ENCODE measurements around the gene AMN. TPM values are rescaled to one million over a fixed set of nuclear protein-coding genes. Genes with fewer than 3 reads are reported as not detected.

AMN gene
- total RNA-seq, 2 experiments from 2014 or later: 2.6 to 2.8 TPM

GRCh38 chr14:102973706-102974285, 51.3 kb downstream of the AMN start:
- no peak overlapping the region for H3K27ac ChIP-seq (ENCODE audit: low read depth in 1 of 2, low read length in 2 of 2)
- intact Hi-C loops (cut with DNase I, micrococcal nuclease): no loop called here
- ChIA-PET POLR2A (no interaction called here), CTCF (no interaction called here)
- no peaks in the 10 kb centered on the region for H3K4me1 ChIP-seq (ENCODE audit: insufficient read depth, low read length)
- no peaks in the 10 kb centered on the region for H3K4me1 Mint-ChIP-seq (ENCODE audit: low read depth)
- H3K9me3 ChIP-seq (ENCODE audit: control insufficient read depth in 1 of 2, insufficient read depth in 1 of 2, low read length in 2 of 2): no peaks in the 10 kb centered on the region
- no peaks in the 10 kb centered on the region for H3K9me3 Mint-ChIP-seq
- H3K27me3 ChIP-seq (ENCODE audit: control insufficient read depth in 1 of 2, insufficient read depth in 2 of 2, low read length in 2 of 2): no peaks in the 10 kb centered on the region
- H3K27me3 Mint-ChIP-seq: no peaks in the 10 kb centered on the region
- H3K4me3 Mint-ChIP-seq: no peak overlapping the region
- no peak overlapping the region for H3K4me3 ChIP-seq (ENCODE audit: low read length)
- peaks cover 2% of the 10 kb centered on the region for H3K36me3 ChIP-seq (ENCODE audit: insufficient read depth, low read length)
- ATAC-seq (ENCODE audit: poor library complexity): no peak
- H3K27ac Mint-ChIP-seq: no peak overlapping the region
- H3K36me3 Mint-ChIP-seq (ENCODE audit: low read depth): peaks cover 24% of the 10 kb centered on the region
- TF ChIP-seq, protein P1, sequence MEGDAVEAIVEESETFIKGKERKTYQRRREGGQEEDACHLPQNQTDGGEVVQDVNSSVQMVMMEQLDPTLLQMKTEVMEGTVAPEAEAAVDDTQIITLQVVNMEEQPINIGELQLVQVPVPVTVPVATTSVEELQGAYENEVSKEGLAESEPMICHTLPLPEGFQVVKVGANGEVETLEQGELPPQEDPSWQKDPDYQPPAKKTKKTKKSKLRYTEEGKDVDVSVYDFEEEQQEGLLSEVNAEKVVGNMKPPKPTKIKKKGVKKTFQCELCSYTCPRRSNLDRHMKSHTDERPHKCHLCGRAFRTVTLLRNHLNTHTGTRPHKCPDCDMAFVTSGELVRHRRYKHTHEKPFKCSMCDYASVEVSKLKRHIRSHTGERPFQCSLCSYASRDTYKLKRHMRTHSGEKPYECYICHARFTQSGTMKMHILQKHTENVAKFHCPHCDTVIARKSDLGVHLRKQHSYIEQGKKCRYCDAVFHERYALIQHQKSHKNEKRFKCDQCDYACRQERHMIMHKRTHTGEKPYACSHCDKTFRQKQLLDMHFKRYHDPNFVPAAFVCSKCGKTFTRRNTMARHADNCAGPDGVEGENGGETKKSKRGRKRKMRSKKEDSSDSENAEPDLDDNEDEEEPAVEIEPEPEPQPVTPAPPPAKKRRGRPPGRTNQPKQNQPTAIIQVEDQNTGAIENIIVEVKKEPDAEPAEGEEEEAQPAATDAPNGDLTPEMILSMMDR (IDR thresholded peaks at IDR 0.05): no peak
- no peak for DNase-seq

- no peaks in the 10 kb centered on the region for H3K36me3 ChIP-seq (ENCODE audit: insufficient read depth, low read length)
- Mint-ChIP-seq H3K9me3 (no peaks in the 10 kb centered on the region), H3K36me3 (ENCODE audit: low read depth) (peaks cover 23% of the 10 kb centered on the region), H3K4me1 (ENCODE audit: low read depth) (no peaks in the 10 kb centered on the region), H3K27me3 (no peaks in the 10 kb centered on the region), H3K27ac (no peak overlapping the region), H3K4me3 (no peak overlapping the region)
- ChIA-PET CTCF (no interaction called here), POLR2A (no interaction called here)
- TF ChIP-seq, protein P1 (IDR thresholded peaks at IDR 0.05): no peak
- intact Hi-C loops (cut with DNase I, micrococcal nuclease): no loop called here
- no peak for ATAC-seq (ENCODE audit: poor library complexity)
- H3K9me3 ChIP-seq (ENCODE audit: control insufficient read depth in 1 of 2, insufficient read depth in 1 of 2, low read length in 2 of 2): no peaks in the 10 kb centered on the region
- H3K4me3 ChIP-seq (ENCODE audit: low read length): no peak overlapping the region
- no peaks in the 10 kb centered on the region for H3K4me1 ChIP-seq (ENCODE audit: insufficient read depth, low read length)
- H3K27ac ChIP-seq (ENCODE audit: low read depth in 1 of 2, low read length in 2 of 2): no peak overlapping the region
- H3K27me3 ChIP-seq (ENCODE audit: control insufficient read depth in 1 of 2, insufficient read depth in 2 of 2, low read length in 2 of 2): no peaks in the 10 kb centered on the region
- no peak for DNase-seq
Measured at GRCh38 chr14:102975662-102976061, 53.2 kb downstream of the AMN start.

DNA sequence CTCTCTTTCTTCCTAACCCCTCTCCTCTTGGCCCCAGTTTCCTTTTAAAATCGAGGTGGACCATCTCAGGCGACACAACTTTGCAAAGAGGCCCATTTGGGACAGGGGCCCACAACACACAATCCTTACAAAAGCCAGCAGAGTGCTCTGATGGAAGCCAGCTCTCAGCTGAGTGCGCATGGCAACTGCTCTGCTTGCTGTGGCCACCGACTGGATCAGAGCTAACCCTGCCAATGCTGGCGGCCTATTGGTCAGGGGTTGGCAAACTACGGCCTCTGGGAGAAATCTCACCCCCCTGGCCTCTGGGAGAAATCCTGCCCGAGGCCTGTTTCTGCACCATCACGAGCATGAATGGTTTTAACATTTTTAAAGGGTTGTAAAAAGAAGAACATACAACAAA, 55.0 kb downstream of the AMN start:
- no peaks in the 10 kb centered on the region for H3K36me3 ChIP-seq (ENCODE audit: insufficient read depth, low read length)
- no peaks in the 10 kb centered on the region for H3K4me1 Mint-ChIP-seq (ENCODE audit: low read depth)
- no peaks in the 10 kb centered on the region for H3K9me3 ChIP-seq (ENCODE audit: control insufficient read depth in 1 of 2, insufficient read depth in 1 of 2, low read length in 2 of 2)
- ATAC-seq (ENCODE audit: poor library complexity): no peak
- no peak for DNase-seq
- H3K27ac Mint-ChIP-seq: no peak overlapping the region
- H3K4me3 ChIP-seq (ENCODE audit: low read length): no peak overlapping the region
- ChIA-PET POLR2A (no interaction called here), CTCF (no interaction called here)
- intact Hi-C loops (cut with DNase I, micrococcal nuclease): no loop called here
- H3K4me1 ChIP-seq (ENCODE audit: insufficient read depth, low read length): no peaks in the 10 kb centered on the region
- H3K9me3 Mint-ChIP-seq: no peaks in the 10 kb centered on the region
- no peaks in the 10 kb centered on the region for H3K27me3 ChIP-seq (ENCODE audit: control insufficient read depth in 1 of 2, insufficient read depth in 2 of 2, low read length in 2 of 2)
- H3K36me3 Mint-ChIP-seq (ENCODE audit: low read depth): peaks cover 21% of the 10 kb centered on the region
- H3K4me3 Mint-ChIP-seq: no peak overlapping the region
- no peaks in the 10 kb centered on the region for H3K27me3 Mint-ChIP-seq
- H3K27ac ChIP-seq (ENCODE audit: low read depth in 1 of 2, low read length in 2 of 2): no peak overlapping the region
- TF ChIP-seq, protein P1 (IDR thresholded peaks at IDR 0.05): no peak

Measured in CD4-positive, alpha-beta T cell (primary cell).